Right lobe of liver (tissue), 4 donors: ENCODE data around the gene NBL1.

Source experiments
- CTCF ChIP-seq, 4 donors: fragments of 200-600 bp in 3 of 4; fragments of 450-650 bp in 1 of 4; IDR thresholded peaks; one replicate each; pipeline versions ENCODE4 v1.5.1 to v1.8.0; 2016 to 2022; ENCODE audit warnings: antibody characterized with exemption in 4 of 4, mild to moderate bottlenecking in 2 of 4
- POLR2A ChIP-seq: fragments of 450-650 bp; IDR thresholded peaks from one replicate; pipeline ENCODE4 v1.6.1; 2017; ENCODE audit warnings: antibody characterized with exemption, mild to moderate bottlenecking
- donor health status: DM: no; HTN: no; CAD: no.
- donor health status: DM: no; HTN: no; CAD: no.
- donor health status: DM: no; HTN: yes; CAD: no.

- TF ChIP-seq CTCF (IDR thresholded peaks at IDR 0.05), result no peak
- no peak for TF ChIP-seq POLR2A
Observed at GRCh38 chr1:19629357-19629756, 14.8 kb upstream of the NBL1 start.
